Measurements from ENCODE around the gene MBNL1.

DNA sequence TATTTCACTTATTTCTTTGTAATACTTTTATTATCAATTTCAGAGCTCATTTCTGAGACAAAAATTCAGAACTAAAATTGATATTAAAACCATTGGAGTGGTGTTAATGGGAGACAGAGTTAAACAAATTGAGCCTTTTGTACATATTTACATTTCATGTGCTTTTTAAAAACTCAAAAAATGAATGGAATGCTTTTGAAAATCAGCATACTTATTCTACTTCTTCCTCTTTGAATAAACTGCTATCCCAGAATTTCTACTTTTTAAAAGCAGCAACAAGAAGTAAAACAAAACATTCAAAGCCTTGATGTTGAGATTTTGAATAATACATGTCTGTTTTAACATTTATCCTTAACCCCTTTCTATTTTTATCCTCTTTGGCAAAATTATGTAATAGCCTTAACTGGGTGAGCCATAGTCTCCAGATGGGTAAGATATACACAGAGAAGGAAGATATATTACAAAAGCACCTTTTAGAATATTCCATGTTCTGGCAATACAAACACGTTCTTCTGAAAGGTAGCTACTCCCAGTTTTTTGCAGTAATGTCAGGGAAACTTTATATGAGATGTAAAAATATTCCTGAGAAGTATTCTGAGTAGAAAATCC lies 123.6 kb downstream of the MBNL1 start:
- TF ChIP-seq WT1 (tag by site-specific recombination; IDR thresholded peaks at IDR 0.05) (no peak), ZNF19 (tag by site-specific recombination; IDR thresholded peaks at IDR 0.05; ENCODE audit: low read depth) (no peak), ZNF133 (tag by site-specific recombination; IDR thresholded peaks at IDR 0.05) (no peak), ZNF792 (tag by site-specific recombination; IDR thresholded peaks at IDR 0.05) (no peak), ZFP37 (tag by site-specific recombination; IDR thresholded peaks at IDR 0.05) (no peak), ZNF121 (tag by site-specific recombination; IDR thresholded peaks at IDR 0.05) (no peak)
- TF ChIP-seq, protein P1, sequence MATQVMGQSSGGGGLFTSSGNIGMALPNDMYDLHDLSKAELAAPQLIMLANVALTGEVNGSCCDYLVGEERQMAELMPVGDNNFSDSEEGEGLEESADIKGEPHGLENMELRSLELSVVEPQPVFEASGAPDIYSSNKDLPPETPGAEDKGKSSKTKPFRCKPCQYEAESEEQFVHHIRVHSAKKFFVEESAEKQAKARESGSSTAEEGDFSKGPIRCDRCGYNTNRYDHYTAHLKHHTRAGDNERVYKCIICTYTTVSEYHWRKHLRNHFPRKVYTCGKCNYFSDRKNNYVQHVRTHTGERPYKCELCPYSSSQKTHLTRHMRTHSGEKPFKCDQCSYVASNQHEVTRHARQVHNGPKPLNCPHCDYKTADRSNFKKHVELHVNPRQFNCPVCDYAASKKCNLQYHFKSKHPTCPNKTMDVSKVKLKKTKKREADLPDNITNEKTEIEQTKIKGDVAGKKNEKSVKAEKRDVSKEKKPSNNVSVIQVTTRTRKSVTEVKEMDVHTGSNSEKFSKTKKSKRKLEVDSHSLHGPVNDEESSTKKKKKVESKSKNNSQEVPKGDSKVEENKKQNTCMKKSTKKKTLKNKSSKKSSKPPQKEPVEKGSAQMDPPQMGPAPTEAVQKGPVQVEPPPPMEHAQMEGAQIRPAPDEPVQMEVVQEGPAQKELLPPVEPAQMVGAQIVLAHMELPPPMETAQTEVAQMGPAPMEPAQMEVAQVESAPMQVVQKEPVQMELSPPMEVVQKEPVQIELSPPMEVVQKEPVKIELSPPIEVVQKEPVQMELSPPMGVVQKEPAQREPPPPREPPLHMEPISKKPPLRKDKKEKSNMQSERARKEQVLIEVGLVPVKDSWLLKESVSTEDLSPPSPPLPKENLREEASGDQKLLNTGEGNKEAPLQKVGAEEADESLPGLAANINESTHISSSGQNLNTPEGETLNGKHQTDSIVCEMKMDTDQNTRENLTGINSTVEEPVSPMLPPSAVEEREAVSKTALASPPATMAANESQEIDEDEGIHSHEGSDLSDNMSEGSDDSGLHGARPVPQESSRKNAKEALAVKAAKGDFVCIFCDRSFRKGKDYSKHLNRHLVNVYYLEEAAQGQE (tag by site-specific recombination; IDR thresholded peaks at IDR 0.05), result no peak

Measured in HEK293 (cell line).